Astrocyte of the cerebellum (primary cell): ENCODE results near the gene IVNS1ABP.
"Not testable (repeated sequence)": the region's sequence is repeated elsewhere in the genome, so short reads cannot be mapped to it uniquely, and the experiment has no call there.

ENCODE experiments used
- DNase-seq: peaks from one replicate; pipeline ENCODE4 v3.0.0-alpha.2; 2011; ENCODE audit warnings: low read depth
- H3K4me3 ChIP-seq: 2 replicates; pipeline ENCODE4 v1.5.1; 2011; ENCODE audit warnings: mild to moderate bottlenecking, low read depth, low read length, moderate library complexity
- CTCF ChIP-seq: IDR thresholded peaks from 2 replicates; pipeline ENCODE4 v1.5.1; 2012; ENCODE audit warnings: low read length, low read depth, moderate library complexity, mild to moderate bottlenecking; ENCODE audit errors: missing control alignments
- in situ Hi-C: cut with HindIII; loops from 2 replicates; pipeline ENCODE4 v1.10.0; 2017; ENCODE audit warnings: low sequenced_read_pairs

Gene IVNS1ABP

GRCh38 chr1:185263292-185263691 is 53.8 kb downstream of the IVNS1ABP start:
- H3K4me3 ChIP-seq = no peak overlapping the region
- DNase-seq = no peak
- no peak for TF ChIP-seq CTCF
- in situ Hi-C loops = no loop called here

- H3K4me3 ChIP-seq = no peak overlapping the region
- DNase-seq = no peak
- TF ChIP-seq CTCF = no peak
- in situ Hi-C loops = no loop called here
Measured at GRCh38 chr1:185262151-185262550, 54.9 kb downstream of the IVNS1ABP start.

GRCh38 chr1:185260611-185261010 is 56.4 kb downstream of the IVNS1ABP start:
- TF ChIP-seq CTCF = no peak
- H3K4me3 ChIP-seq = no peak overlapping the region
- in situ Hi-C loops = no loop called here
- no peak for DNase-seq

- no peak overlapping the region for H3K4me3 ChIP-seq
- no peak for DNase-seq
- in situ Hi-C loops = no loop called here
- TF ChIP-seq CTCF = no peak
Measured at GRCh38 chr1:185258676-185259075, 58.4 kb downstream of the IVNS1ABP start.

- H3K4me3 ChIP-seq = no peak overlapping the region
- DNase-seq = no peak
- in situ Hi-C loops = no loop called here
- no peak for TF ChIP-seq CTCF
Measured at GRCh38 chr1:185257950-185258208, 59.2 kb downstream of the IVNS1ABP start.

GRCh38 chr1:185257116-185257949 is 59.7 kb downstream of the IVNS1ABP start:
- DNase-seq, in situ Hi-C loops, H3K4me3 ChIP-seq: not testable (repeated sequence)

GRCh38 chr1:185255595-185255994 is 61.4 kb downstream of the IVNS1ABP start:
- DNase-seq, H3K4me3 ChIP-seq, in situ Hi-C loops: not testable (repeated sequence)

GRCh38 chr1:185252404-185252803 is 64.6 kb downstream of the IVNS1ABP start:
- DNase-seq, H3K4me3 ChIP-seq, in situ Hi-C loops: not testable (repeated sequence)

- DNase-seq, H3K4me3 ChIP-seq, in situ Hi-C loops: not testable (repeated sequence)
Measured at GRCh38 chr1:185251928-185252327, 65.1 kb downstream of the IVNS1ABP start.
